GM20000 (cell line): ENCODE results near the gene TMEM108.

ENCODE experiments used
- DNase-seq: peaks from one replicate; pipeline ENCODE4 v3.0.0; 2012; ENCODE audit warnings: low spot score
- CTCF ChIP-seq: IDR thresholded peaks from 2 replicates; pipeline ENCODE4 v1.5.1; 2012; ENCODE audit warnings: mild to moderate bottlenecking, control low read depth; ENCODE audit errors: extremely low read depth, missing control alignments

Gene TMEM108

GRCh38 chr3:133426721-133427120 is 388.5 kb downstream of the TMEM108 start:
- TF ChIP-seq CTCF = no peak
- no peak for DNase-seq

DNA sequence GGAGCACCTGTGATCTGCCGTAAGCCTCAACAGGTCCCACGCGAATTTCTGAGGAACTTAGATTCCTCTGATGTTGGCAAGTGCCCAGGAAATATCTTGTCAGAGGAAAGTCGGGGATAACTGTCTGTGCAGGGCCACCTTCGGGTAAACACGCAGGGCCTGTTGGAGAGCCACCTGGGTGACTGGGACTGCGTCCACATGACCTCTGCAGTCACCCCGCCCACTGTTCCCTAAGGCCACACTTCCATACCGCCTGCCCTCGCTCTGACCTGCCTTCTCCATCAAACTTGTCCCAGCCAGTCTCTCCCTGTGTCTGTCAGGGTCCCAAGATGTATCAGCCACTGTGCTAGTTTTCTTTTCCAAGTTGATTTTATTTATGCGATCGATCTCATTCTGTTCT is 390.4 kb downstream of the TMEM108 start:
- no peak for DNase-seq
- no peak for TF ChIP-seq CTCF

DNA sequence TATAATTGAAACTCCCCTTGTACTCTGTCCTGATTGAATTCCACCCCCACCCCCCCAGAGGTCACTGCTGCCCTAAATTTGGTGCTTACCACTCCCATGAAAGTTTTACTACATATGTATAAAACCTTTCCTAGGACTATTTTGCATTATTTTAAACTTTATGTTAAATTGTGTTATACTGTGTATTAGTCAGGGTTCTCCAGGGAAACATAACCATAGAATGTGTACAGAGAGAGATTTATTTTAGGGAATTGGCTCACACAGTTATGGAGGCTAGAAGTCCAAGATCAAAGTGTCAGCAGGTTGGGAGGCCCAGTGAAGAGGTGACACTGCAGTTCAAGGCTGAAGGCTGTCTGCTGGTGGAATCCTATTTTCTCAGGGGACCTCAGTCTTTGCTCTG is 390.9 kb downstream of the TMEM108 start:
- no peak for TF ChIP-seq CTCF

DNA sequence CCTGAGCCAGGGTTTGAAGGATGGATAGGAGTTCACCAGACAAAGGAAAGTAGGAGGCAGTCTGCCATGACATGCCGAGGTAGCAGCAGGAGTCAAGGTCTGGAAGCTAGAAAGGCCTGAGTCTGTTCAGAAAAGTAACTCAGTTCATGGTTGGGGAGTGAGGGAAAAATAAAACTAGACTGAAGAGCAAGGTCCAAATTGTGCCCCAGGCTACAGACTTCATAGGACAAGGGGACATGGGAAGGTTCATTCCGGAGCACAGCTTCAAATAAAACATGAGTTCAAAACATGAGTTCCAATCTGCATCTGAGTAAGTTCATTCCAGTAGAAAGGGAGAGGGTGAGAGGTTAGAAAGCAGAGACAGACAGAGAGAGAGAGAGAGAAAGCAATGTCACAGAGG is 401.4 kb downstream of the TMEM108 start:
- no peak for TF ChIP-seq CTCF
- no peak for DNase-seq

More for the DNA sequence above, 390.9 kb downstream of the TMEM108 start:
- no peak for DNase-seq

- no peak for DNase-seq
- TF ChIP-seq CTCF = no peak
Observed at GRCh38 chr3:133440652-133441051, 402.5 kb downstream of the TMEM108 start.

GRCh38 chr3:133441867-133442270 is 403.7 kb downstream of the TMEM108 start:
- no peak for TF ChIP-seq CTCF
- peak; percentile 57 for DNase-seq

DNA sequence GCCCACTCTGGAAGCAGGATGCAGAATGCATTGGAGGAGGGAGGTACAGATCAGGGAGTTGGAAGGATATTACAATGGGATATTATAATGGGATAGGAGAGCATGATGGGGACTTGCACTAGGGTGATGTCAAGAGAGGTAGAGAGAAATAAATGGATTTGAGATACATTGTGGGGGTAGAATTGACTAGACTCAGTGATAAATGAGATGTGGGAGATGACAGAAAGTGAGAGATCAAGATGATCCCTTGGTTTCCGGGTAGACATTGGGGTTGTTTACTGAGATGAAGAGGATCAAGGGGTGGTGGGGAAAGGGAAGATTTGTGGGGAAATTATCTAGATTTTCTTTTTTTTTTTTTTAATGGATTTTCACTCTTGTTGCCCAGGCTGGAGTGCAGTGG is 404.3 kb downstream of the TMEM108 start:
- DNase-seq = no peak
- no peak for TF ChIP-seq CTCF
